Epithelial cell of prostate (primary cell): ENCODE data around the gene C2orf69.

Experiments
- DNase-seq: peaks from one replicate; pipeline ENCODE4 v3.0.0-alpha.2; 2011; ENCODE audit warnings: low read depth, low spot score
- H3K27ac ChIP-seq: fragments of 450-650 bp; 2 replicates; pipeline ENCODE4 v1.5.1; 2017; ENCODE audit warnings: mild to moderate bottlenecking

The C2orf69 gene

GRCh38 chr2:199962203-199962602, 51.1 kb downstream of the C2orf69 start:
- H3K27ac ChIP-seq = no peak overlapping the region
- no peak for DNase-seq

GRCh38 chr2:199966405-199966804, 55.3 kb downstream of the C2orf69 start:
- no peak overlapping the region for H3K27ac ChIP-seq
- DNase-seq = no peak

- no peak overlapping the region for H3K27ac ChIP-seq
- no peak for DNase-seq
Measured at GRCh38 chr2:199966976-199967375, 55.9 kb downstream of the C2orf69 start.

GRCh38 chr2:199968126-199968525, 57.0 kb downstream of the C2orf69 start:
- no peak for DNase-seq
- no peak overlapping the region for H3K27ac ChIP-seq

GRCh38 chr2:199972088-199972626, 61.1 kb downstream of the C2orf69 start:
- DNase-seq = no peak
- no peak overlapping the region for H3K27ac ChIP-seq

GRCh38 chr2:199973703-199974102, 62.6 kb downstream of the C2orf69 start:
- no peak for DNase-seq
- H3K27ac ChIP-seq = peak overlapping the region; percentile 71

- no peak for DNase-seq
- H3K27ac ChIP-seq = peak overlapping the region; percentile 71
Measured at GRCh38 chr2:199975273-199975895, 64.3 kb downstream of the C2orf69 start.
